ENCODE results near the gene LAD1.

The LAD1 gene, protein sequence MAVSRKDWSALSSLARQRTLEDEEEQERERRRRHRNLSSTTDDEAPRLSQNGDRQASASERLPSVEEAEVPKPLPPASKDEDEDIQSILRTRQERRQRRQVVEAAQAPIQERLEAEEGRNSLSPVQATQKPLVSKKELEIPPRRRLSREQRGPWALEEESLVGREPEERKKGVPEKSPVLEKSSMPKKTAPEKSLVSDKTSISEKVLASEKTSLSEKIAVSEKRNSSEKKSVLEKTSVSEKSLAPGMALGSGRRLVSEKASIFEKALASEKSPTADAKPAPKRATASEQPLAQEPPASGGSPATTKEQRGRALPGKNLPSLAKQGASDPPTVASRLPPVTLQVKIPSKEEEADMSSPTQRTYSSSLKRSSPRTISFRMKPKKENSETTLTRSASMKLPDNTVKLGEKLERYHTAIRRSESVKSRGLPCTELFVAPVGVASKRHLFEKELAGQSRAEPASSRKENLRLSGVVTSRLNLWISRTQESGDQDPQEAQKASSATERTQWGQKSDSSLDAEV

DNA sequence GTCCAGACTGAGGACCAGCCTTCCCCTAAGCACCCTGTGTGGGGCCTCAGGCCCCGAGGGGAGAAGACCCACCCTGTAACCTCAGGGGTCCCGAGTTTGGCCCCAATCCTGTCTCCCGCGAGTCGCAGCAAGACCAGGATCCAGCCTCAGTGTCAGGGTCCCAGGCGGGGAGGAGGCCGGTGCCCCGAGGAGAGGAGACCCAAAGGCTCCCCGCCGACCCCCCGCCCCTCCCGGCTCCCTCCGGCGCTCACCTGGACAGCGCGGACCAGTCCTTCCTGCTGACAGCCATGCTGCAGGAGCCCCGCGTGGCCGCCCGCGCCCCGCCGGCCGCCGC is at the start of gene LAD1:
Gene LAD1 (minus strand): TSS at position 307 of the 334 bp plus-strand sequence. CDS start 18 bp downstream, at position 289.
- no peak within 1 kb of the TSS for H3K27ac Mint-ChIP-seq
- H3K4me3 Mint-ChIP-seq, result no peak within 1 kb of the TSS
- H3K36me3 Mint-ChIP-seq (ENCODE audit: low read depth), result no peaks in the 10 kb centered on the region
- no peaks in the 10 kb centered on the region for H3K9me3 Mint-ChIP-seq
- H3K4me1 Mint-ChIP-seq (ENCODE audit: low read depth), result no peaks in the 10 kb centered on the region
- peaks cover 43% of the 10 kb centered on the region for H3K27me3 Mint-ChIP-seq
- DNase-seq, result no peak

- H3K4me1 Mint-ChIP-seq (ENCODE audit: low read depth), result peaks cover 7% of the 10 kb centered on the region
- peaks cover 36% of the 10 kb centered on the region for H3K27me3 Mint-ChIP-seq
- no peaks in the 10 kb centered on the region for H3K9me3 Mint-ChIP-seq
- H3K4me3 Mint-ChIP-seq, result no peak overlapping the region
- peak; percentile 76 for DNase-seq
- H3K36me3 Mint-ChIP-seq (ENCODE audit: low read depth), result no peaks in the 10 kb centered on the region
- H3K27ac Mint-ChIP-seq, result no peak overlapping the region
Observed at GRCh38 chr1:201447903-201448871, 49.1 kb upstream of the LAD1 start.

- Mint-ChIP-seq H3K27me3 (peaks cover 20% of the 10 kb centered on the region), H3K9me3 (no peaks in the 10 kb centered on the region), H3K4me1 (ENCODE audit: low read depth) (peaks cover 4% of the 10 kb centered on the region), H3K4me3 (no peak overlapping the region), H3K27ac (no peak overlapping the region), H3K36me3 (ENCODE audit: low read depth) (no peaks in the 10 kb centered on the region)
- DNase-seq, result no peak
Observed at GRCh38 chr1:201445310-201445709, 46.2 kb upstream of the LAD1 start.

GRCh38 chr1:201444792-201445191 is 45.7 kb upstream of the LAD1 start:
- Mint-ChIP-seq H3K27ac (no peak overlapping the region), H3K4me1 (ENCODE audit: low read depth) (peaks cover 4% of the 10 kb centered on the region), H3K4me3 (no peak overlapping the region)

GRCh38 chr1:201443747-201444146 is 44.6 kb upstream of the LAD1 start:
- Mint-ChIP-seq H3K36me3 (ENCODE audit: low read depth) (no peaks in the 10 kb centered on the region), H3K4me1 (ENCODE audit: low read depth) (peaks cover 4% of the 10 kb centered on the region), H3K27me3 (peaks cover 14% of the 10 kb centered on the region), H3K27ac (no peak overlapping the region), H3K4me3 (no peak overlapping the region), H3K9me3 (no peaks in the 10 kb centered on the region)
- no peak for DNase-seq

More at GRCh38 chr1:201444792-201445191, 45.7 kb upstream of the LAD1 start:
- Mint-ChIP-seq H3K36me3 (ENCODE audit: low read depth) (no peaks in the 10 kb centered on the region), H3K9me3 (no peaks in the 10 kb centered on the region), H3K27me3 (peaks cover 18% of the 10 kb centered on the region)
- DNase-seq, result no peak

- Mint-ChIP-seq H3K9me3 (no peaks in the 10 kb centered on the region), H3K27ac (no peak overlapping the region), H3K27me3 (peaks cover 21% of the 10 kb centered on the region), H3K4me1 (ENCODE audit: low read depth) (peaks cover 6% of the 10 kb centered on the region), H3K36me3 (ENCODE audit: low read depth) (no peaks in the 10 kb centered on the region), H3K4me3 (no peak overlapping the region)
- no peak for DNase-seq
Observed at GRCh38 chr1:201436969-201437368, 37.8 kb upstream of the LAD1 start.

DNA sequence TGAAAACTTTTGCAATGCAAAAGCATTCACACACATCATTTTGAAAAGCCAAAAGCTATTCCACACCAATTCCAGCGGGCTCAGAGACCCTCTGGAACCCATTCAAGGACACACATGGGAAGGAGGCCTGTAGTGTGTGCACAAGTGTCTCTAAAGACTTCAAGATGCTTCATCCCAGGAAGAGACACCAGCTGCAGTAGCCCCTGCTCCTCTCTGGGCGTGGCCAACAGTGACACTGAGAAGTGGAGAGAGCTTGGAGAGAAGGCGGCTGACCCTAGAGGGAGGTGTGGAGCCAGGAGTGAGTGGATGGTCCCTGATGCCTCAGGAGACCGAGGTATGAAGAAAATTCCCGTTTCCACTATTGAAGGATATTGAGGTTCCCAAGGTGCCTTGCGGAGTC is 37.3 kb upstream of the LAD1 start:
- Mint-ChIP-seq H3K4me3 (no peak overlapping the region), H3K9me3 (no peaks in the 10 kb centered on the region), H3K36me3 (ENCODE audit: low read depth) (no peaks in the 10 kb centered on the region), H3K27me3 (peaks cover 21% of the 10 kb centered on the region), H3K4me1 (ENCODE audit: low read depth) (peaks cover 6% of the 10 kb centered on the region), H3K27ac (no peak overlapping the region)
- no peak for DNase-seq

- H3K4me1 Mint-ChIP-seq (ENCODE audit: low read depth), result peaks cover 6% of the 10 kb centered on the region
- H3K9me3 Mint-ChIP-seq, result no peaks in the 10 kb centered on the region
- H3K4me3 Mint-ChIP-seq, result no peak overlapping the region
- no peak for DNase-seq
- H3K27me3 Mint-ChIP-seq, result peaks cover 22% of the 10 kb centered on the region
- no peaks in the 10 kb centered on the region for H3K36me3 Mint-ChIP-seq (ENCODE audit: low read depth)
- no peak overlapping the region for H3K27ac Mint-ChIP-seq
Observed at GRCh38 chr1:201434266-201434665, 35.1 kb upstream of the LAD1 start.

GRCh38 chr1:201433609-201434008 is 34.5 kb upstream of the LAD1 start:
- no peak for DNase-seq
- H3K4me1 Mint-ChIP-seq (ENCODE audit: low read depth), result peaks cover 6% of the 10 kb centered on the region
- no peak overlapping the region for H3K27ac Mint-ChIP-seq
- no peak overlapping the region for H3K4me3 Mint-ChIP-seq
- H3K36me3 Mint-ChIP-seq (ENCODE audit: low read depth), result no peaks in the 10 kb centered on the region
- no peaks in the 10 kb centered on the region for H3K9me3 Mint-ChIP-seq
- H3K27me3 Mint-ChIP-seq, result peaks cover 22% of the 10 kb centered on the region

- Mint-ChIP-seq H3K9me3 (no peaks in the 10 kb centered on the region), H3K36me3 (ENCODE audit: low read depth) (no peaks in the 10 kb centered on the region), H3K27me3 (peaks cover 9% of the 10 kb centered on the region), H3K4me1 (ENCODE audit: low read depth) (peaks cover 7% of the 10 kb centered on the region), H3K27ac (no peak overlapping the region), H3K4me3 (no peak overlapping the region)
- DNase-seq, result no peak
Observed at GRCh38 chr1:201430776-201431175, 31.7 kb upstream of the LAD1 start.

DNA sequence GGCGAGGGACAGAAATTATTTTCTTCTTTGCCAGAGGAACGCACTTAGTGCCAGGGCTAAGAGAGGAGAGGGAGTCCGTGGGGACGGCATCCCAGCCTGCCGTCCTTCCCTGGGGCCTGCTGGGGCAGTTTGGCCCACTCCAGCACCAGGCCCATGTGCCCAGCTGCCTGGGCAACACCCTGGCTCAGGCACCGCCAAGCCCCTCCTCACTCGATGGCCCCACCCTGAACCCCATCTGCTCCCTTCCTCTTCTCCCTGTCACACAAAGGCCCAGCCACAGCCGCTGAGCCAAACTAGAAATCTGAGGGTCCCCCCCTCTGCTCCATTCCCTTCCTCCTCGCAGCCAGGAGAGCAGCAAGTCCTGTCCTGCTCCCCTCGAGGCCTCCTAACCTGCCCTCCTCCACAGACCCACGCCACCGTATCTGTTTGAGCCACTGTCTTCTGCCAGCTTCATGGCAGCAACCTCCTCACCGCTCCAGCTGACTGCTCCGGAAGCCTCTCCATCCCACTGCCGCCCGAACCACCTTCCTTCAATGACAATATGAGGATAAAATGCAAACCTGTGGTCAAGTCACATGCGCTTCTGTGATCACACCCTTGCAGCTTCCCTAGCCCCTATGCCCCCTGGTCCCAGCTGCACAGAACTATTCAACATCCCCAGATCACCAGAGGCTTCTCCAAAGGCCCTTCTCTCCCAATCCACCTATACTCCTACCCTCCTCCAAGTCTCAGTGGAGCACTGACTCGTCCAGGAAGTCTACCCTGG is 30.8 kb upstream of the LAD1 start:
- Mint-ChIP-seq H3K4me3 (no peak overlapping the region), H3K27me3 (peaks cover 6% of the 10 kb centered on the region), H3K4me1 (ENCODE audit: low read depth) (peaks cover 4% of the 10 kb centered on the region), H3K9me3 (no peaks in the 10 kb centered on the region), H3K27ac (no peak overlapping the region), H3K36me3 (ENCODE audit: low read depth) (no peaks in the 10 kb centered on the region)
- no peak for DNase-seq

DNA sequence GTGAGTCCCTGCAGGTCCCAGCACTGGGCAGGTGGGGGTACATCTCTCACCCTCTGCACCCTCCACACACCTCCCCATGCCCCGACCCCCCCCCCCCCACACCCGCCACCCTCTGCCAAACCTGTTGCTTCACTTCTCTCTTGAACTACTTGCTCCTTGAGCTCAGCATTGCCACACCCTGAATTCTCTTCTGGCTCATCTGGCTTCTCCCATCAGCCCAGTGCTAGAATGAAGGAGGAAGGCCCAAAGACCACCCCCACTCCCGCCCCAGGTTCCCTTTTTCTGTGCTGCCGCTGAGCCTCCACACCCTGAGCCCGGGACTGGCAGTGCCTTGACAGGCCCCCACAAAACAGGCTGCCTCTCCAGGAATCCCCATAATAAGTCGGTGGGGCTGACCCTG is 28.8 kb upstream of the LAD1 start:
- H3K4me3 Mint-ChIP-seq, result no peak overlapping the region
- H3K27me3 Mint-ChIP-seq, result peaks cover 6% of the 10 kb centered on the region
- no peaks in the 10 kb centered on the region for H3K36me3 Mint-ChIP-seq (ENCODE audit: low read depth)
- DNase-seq, result no peak
- peaks cover 4% of the 10 kb centered on the region for H3K4me1 Mint-ChIP-seq (ENCODE audit: low read depth)
- H3K27ac Mint-ChIP-seq, result no peak overlapping the region
- H3K9me3 Mint-ChIP-seq, result no peaks in the 10 kb centered on the region

DNA sequence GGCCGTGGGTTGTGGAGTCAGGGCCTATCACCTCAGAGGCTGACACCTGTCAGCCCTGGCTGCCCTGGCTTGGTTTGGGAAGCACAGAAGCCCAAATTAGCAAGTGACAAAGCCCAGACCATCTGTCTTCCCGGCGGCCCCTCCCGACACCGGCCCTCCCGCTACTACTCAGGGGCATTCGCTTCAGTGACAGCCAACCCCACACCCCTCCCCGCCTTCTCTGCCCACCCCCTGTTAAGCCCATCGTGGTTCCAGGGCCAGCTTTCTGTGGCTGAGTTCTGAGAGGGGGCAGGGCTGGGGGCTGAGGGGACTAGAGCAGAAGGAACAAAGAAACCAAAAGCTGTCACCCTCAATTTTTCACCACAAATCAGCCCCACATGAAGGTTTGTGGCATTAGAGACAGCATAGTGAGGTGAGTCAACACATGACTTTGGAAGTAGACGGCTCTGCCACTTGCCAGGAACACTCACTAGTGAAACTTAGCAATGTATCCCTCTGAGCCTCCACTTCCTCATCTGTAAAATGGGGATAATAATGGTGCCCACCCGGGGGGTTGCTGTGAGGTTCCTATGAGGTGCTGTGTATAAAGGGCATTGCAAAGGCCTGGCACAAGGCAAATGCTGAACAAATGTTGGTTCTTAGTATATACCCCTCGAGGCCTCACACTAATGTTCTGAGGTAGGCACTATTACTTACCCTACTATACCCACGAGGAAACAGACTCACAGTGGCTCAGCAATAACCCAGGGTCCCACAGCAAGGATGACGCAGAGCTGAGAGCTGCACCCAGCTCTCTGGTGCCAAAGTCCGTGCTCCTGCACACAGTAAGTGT is 27.6 kb upstream of the LAD1 start:
- no peak for DNase-seq
- H3K4me1 Mint-ChIP-seq (ENCODE audit: low read depth), result peaks cover 4% of the 10 kb centered on the region

More for the DNA sequence above, 27.6 kb upstream of the LAD1 start:
- H3K9me3 Mint-ChIP-seq, result no peaks in the 10 kb centered on the region
- peaks cover 6% of the 10 kb centered on the region for H3K27me3 Mint-ChIP-seq
- no peaks in the 10 kb centered on the region for H3K36me3 Mint-ChIP-seq (ENCODE audit: low read depth)
- no peak overlapping the region for H3K27ac Mint-ChIP-seq
- no peak overlapping the region for H3K4me3 Mint-ChIP-seq
